ENCODE measurements around the gene CLCN2.

DNA sequence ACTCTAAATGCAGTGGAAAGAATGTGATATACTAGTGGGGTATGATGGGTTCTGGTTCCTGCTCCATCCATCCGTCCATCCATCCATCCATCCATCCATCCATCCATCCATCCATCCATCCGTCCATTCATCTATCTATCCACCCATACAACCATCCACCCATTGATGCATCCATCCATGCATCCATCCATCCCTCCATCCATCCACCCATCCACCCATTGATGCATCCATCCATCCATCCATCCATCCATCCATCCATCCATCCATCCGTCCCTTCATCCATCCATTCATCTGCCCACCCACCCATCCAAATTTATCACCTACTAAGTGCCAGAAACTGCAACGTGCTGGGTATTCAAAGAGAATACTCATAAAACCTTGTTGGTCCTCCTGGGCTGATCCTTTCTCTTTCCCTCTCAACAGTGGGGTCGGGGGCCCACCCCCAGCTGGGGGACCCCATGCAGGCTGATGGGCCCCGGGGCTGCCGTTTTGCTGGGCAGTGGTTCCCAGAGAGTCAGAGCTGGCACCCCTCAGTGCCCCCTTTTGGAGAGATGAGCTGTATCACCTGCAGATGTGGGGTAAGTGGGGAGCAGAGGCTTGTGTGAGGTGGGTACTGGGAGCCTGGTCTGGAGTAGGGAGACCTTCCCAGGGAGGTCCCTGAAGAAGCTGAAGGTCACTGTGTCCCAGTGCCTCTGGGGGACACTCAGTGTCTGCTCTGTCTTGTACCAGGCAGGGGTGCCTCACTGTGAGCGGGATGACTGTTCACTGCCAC lies 26.9 kb upstream of the CLCN2 start:
- TF ChIP-seq, protein P1, sequence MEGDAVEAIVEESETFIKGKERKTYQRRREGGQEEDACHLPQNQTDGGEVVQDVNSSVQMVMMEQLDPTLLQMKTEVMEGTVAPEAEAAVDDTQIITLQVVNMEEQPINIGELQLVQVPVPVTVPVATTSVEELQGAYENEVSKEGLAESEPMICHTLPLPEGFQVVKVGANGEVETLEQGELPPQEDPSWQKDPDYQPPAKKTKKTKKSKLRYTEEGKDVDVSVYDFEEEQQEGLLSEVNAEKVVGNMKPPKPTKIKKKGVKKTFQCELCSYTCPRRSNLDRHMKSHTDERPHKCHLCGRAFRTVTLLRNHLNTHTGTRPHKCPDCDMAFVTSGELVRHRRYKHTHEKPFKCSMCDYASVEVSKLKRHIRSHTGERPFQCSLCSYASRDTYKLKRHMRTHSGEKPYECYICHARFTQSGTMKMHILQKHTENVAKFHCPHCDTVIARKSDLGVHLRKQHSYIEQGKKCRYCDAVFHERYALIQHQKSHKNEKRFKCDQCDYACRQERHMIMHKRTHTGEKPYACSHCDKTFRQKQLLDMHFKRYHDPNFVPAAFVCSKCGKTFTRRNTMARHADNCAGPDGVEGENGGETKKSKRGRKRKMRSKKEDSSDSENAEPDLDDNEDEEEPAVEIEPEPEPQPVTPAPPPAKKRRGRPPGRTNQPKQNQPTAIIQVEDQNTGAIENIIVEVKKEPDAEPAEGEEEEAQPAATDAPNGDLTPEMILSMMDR (IDR thresholded peaks at IDR 0.05), result no peak
- no peak for TF ChIP-seq POLR2A (IDR thresholded peaks at IDR 0.05; ENCODE audit: low read depth)
- no peak for TF ChIP-seq EP300 (IDR thresholded peaks at IDR 0.05)

All from esophagus muscularis mucosa (tissue), 4 donors.